Neural cell (in vitro differentiated cells): ENCODE results near the gene MYH7B. TPM values are rescaled to one million over a fixed set of nuclear protein-coding genes. Genes with fewer than 3 reads are reported as not detected.

Source experiments
- H2AFZ ChIP-seq: fragments of 200-600, 300-800 bp; sonication (generic), shearing (Covaris generic); 2 replicates; pipeline ENCODE4 v1.6.0; 2014; ENCODE audit warnings: low read depth, mild to moderate bottlenecking, antibody characterized with exemption, low read length, moderate library complexity
- H3F3A ChIP-seq: fragments of 200-600 bp; shearing (Covaris generic); 2 replicates; pipeline ENCODE4 v1.6.1; 2016; ENCODE audit warnings: mild to moderate bottlenecking, moderate library complexity, mixed read lengths, antibody characterized with exemption, low read length; ENCODE audit not compliant: insufficient read depth, poor library complexity, severe bottlenecking
- H3K27ac ChIP-seq: fragments of 200-600, 300-800 bp; sonication (generic), shearing (Covaris generic); 2 replicates; pipeline ENCODE4 v1.5.1; 2014; ENCODE audit warnings: mild to moderate bottlenecking, low read length, moderate library complexity
- H3K27me3 ChIP-seq: fragments of 300-800, 200-600 bp; sonication (generic), shearing (Covaris generic); 2 replicates; pipeline ENCODE4 v1.6.0; 2014; ENCODE audit warnings: mild to moderate bottlenecking, low read depth, low read length, moderate library complexity; ENCODE audit not compliant: insufficient read depth
- H3K36me3 ChIP-seq: fragments of 300-800, 200-600 bp; sonication (generic), shearing (Covaris generic); 2 replicates; pipeline ENCODE4 v1.5.1; 2014; ENCODE audit warnings: mild to moderate bottlenecking, antibody characterized with exemption, low read length, moderate library complexity; ENCODE audit not compliant: insufficient read depth
- H3K4me2 ChIP-seq: fragments of 300-800, 200-600 bp; sonication (generic), shearing (Covaris generic); 2 replicates; pipeline ENCODE4 v1.6.0; 2014; ENCODE audit warnings: mild to moderate bottlenecking, low read length
- H3K4me3 ChIP-seq: fragments of 300-800, 200-600 bp; sonication (generic), shearing (Covaris generic); 2 replicates; pipeline ENCODE4 v1.5.1; 2014; ENCODE audit warnings: mild to moderate bottlenecking, low read length, moderate library complexity
- H3K79me2 ChIP-seq: fragments of 200-600 bp; shearing (Covaris generic); replicated peaks from 2 replicates; pipeline ENCODE4 v1.6.0; 2014; ENCODE audit warnings: mild to moderate bottlenecking, low read length, moderate library complexity; ENCODE audit not compliant: insufficient read depth
- H3K9ac ChIP-seq: fragments of 300-800, 200-600 bp; sonication (generic), shearing (Covaris generic); 2 replicates; pipeline ENCODE4 v1.6.1; 2016; ENCODE audit warnings: mild to moderate bottlenecking, low read length, mixed read lengths
- H3K9me2 ChIP-seq: fragments of 200-600 bp; shearing (Covaris generic); 2 replicates; pipeline ENCODE4 v1.6.1; 2016; ENCODE audit warnings: mild to moderate bottlenecking, low read length, mixed read lengths; ENCODE audit not compliant: insufficient read depth
- H3K9me3 ChIP-seq: fragments of 200-600, 300-800 bp; sonication (generic), shearing (Covaris generic); 2 replicates; pipeline ENCODE4 v1.6.1; 2016; ENCODE audit warnings: mild to moderate bottlenecking, mixed run types, low read length, moderate library complexity, mixed read lengths
- H4K20me1 ChIP-seq: fragments of 200-600 bp; shearing (Covaris generic); 2 replicates; pipeline ENCODE4 v1.6.1; 2016; ENCODE audit warnings: mild to moderate bottlenecking, mixed run types; ENCODE audit not compliant: insufficient read depth
- CTCF ChIP-seq: fragments of 450-650 bp; IDR thresholded peaks from 2 replicates; pipeline ENCODE4 v1.5.1; 2014; ENCODE audit warnings: antibody characterized with exemption, mild to moderate bottlenecking, moderate library complexity; ENCODE audit not compliant: poor library complexity, severe bottlenecking
- EP300 ChIP-seq: fragments of 450-650 bp; conservative IDR thresholded peaks from 2 replicates; pipeline ENCODE4 v1.6.1; 2014; ENCODE audit warnings: antibody characterized with exemption, mild to moderate bottlenecking, moderate library complexity; ENCODE audit not compliant: poor library complexity, severe bottlenecking
- EZH2 ChIP-seq: fragments of 200-600, 300-800 bp; shearing (Covaris generic), sonication (generic); IDR thresholded peaks from 2 replicates; pipeline ENCODE4 v1.6.1; 2014; ENCODE audit warnings: antibody characterized with exemption, low read length, borderline replicate concordance, mild to moderate bottlenecking; ENCODE audit not compliant: insufficient read depth, poor library complexity, severe bottlenecking
- MXI1 ChIP-seq: fragments of 450-650 bp; conservative IDR thresholded peaks from 2 replicates; pipeline ENCODE4 v1.6.1; 2014; ENCODE audit warnings: antibody characterized with exemption, mild to moderate bottlenecking; ENCODE audit not compliant: poor library complexity, severe bottlenecking
- POLR2AphosphoS5 ChIP-seq: IDR thresholded peaks from 2 replicates; pipeline ENCODE4 v1.6.1; 2012
- RAD21 ChIP-seq: fragments of 450-650 bp; conservative IDR thresholded peaks from 2 replicates; pipeline ENCODE4 v1.6.1; 2014; ENCODE audit warnings: antibody characterized with exemption, mild to moderate bottlenecking, moderate library complexity
- SMC3 ChIP-seq: fragments of 450-650 bp; conservative IDR thresholded peaks from 2 replicates; pipeline ENCODE4 v1.6.1; 2014; ENCODE audit warnings: antibody characterized with exemption, mild to moderate bottlenecking, moderate library complexity; ENCODE audit not compliant: poor library complexity
- TAF1 ChIP-seq: IDR thresholded peaks from 2 replicates; pipeline ENCODE4 v1.6.1; 2012; ENCODE audit warnings: low read depth
- polyA plus RNA-seq: library from polyadenylated mRNA; depleted of rRNA; stranded (reverse); fragments of >200 nt; gene quantifications from 2 replicates; pipeline ENCODE4 v1.2.3, GENCODE V29; 2014
- TF ChIP-seq, protein P1 (sequence below): IDR thresholded peaks from 2 replicates; pipeline ENCODE4 v1.6.1; 2012; ENCODE audit warnings: borderline replicate concordance

MYH7B gene
- polyA plus RNA-seq, 1 donor from 2014 or later: not detected

- Histone ChIP-seq H3K4me2 (no peak overlapping the region), H3K4me3 (no peak overlapping the region), H4K20me1 (no peaks in the 10 kb centered on the region), H3F3A (no peaks in the 10 kb centered on the region), H3K79me2 (no peaks in the 10 kb centered on the region), H2AFZ (no peak overlapping the region), H3K36me3 (no peaks in the 10 kb centered on the region), H3K9me2 (no peaks in the 10 kb centered on the region), H3K9me3 (no peaks in the 10 kb centered on the region), H3K9ac (no peak overlapping the region), H3K27me3 (no peaks in the 10 kb centered on the region), H3K27ac (no peak overlapping the region)
- no peak for TF ChIP-seq CTCF
- TF ChIP-seq POLR2AphosphoS5: no peak
- no peak for TF ChIP-seq MXI1
- no peak for TF ChIP-seq TAF1
- TF ChIP-seq, protein P1, sequence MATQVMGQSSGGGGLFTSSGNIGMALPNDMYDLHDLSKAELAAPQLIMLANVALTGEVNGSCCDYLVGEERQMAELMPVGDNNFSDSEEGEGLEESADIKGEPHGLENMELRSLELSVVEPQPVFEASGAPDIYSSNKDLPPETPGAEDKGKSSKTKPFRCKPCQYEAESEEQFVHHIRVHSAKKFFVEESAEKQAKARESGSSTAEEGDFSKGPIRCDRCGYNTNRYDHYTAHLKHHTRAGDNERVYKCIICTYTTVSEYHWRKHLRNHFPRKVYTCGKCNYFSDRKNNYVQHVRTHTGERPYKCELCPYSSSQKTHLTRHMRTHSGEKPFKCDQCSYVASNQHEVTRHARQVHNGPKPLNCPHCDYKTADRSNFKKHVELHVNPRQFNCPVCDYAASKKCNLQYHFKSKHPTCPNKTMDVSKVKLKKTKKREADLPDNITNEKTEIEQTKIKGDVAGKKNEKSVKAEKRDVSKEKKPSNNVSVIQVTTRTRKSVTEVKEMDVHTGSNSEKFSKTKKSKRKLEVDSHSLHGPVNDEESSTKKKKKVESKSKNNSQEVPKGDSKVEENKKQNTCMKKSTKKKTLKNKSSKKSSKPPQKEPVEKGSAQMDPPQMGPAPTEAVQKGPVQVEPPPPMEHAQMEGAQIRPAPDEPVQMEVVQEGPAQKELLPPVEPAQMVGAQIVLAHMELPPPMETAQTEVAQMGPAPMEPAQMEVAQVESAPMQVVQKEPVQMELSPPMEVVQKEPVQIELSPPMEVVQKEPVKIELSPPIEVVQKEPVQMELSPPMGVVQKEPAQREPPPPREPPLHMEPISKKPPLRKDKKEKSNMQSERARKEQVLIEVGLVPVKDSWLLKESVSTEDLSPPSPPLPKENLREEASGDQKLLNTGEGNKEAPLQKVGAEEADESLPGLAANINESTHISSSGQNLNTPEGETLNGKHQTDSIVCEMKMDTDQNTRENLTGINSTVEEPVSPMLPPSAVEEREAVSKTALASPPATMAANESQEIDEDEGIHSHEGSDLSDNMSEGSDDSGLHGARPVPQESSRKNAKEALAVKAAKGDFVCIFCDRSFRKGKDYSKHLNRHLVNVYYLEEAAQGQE: no peak
- no peak for TF ChIP-seq EZH2
These were observed 40.5 kb upstream of the MYH7B start for GRCh38 chr20:34915131-34915530.

- H2AFZ ChIP-seq: no peak overlapping the region
These were observed 39.8 kb upstream of the MYH7B start for GRCh38 chr20:34915749-34916455.

More at GRCh38 chr20:34915749-34916455, 39.8 kb upstream of the MYH7B start:
- no peak for TF ChIP-seq TAF1
- TF ChIP-seq MXI1: no peak
- TF ChIP-seq CTCF: no peak
- no peak for TF ChIP-seq EZH2
- TF ChIP-seq, protein P1: no peak
- TF ChIP-seq EP300: no peak
- TF ChIP-seq POLR2AphosphoS5: no peak
- no peak for TF ChIP-seq RAD21
- no peak for TF ChIP-seq SMC3
- no peaks in the 10 kb centered on the region for H3K36me3 ChIP-seq
- no peaks in the 10 kb centered on the region for H3K79me2 ChIP-seq
- no peak overlapping the region for H3K4me3 ChIP-seq
- H3K27me3 ChIP-seq: no peaks in the 10 kb centered on the region
- H3K9ac ChIP-seq: no peak overlapping the region
- H3F3A ChIP-seq: no peaks in the 10 kb centered on the region
- no peak overlapping the region for H3K27ac ChIP-seq
- no peaks in the 10 kb centered on the region for H4K20me1 ChIP-seq
- no peak overlapping the region for H3K4me2 ChIP-seq
- H3K9me3 ChIP-seq: no peaks in the 10 kb centered on the region
- no peaks in the 10 kb centered on the region for H3K9me2 ChIP-seq
